Measurements from ENCODE around the gene RWDD2A. TPM values are rescaled to one million over a fixed set of nuclear protein-coding genes. Genes with fewer than 3 reads are reported as not detected.

The RWDD2A gene
- total and polyA plus RNA-seq, 9 of the 15 experiments (the other 6 are each of a cell fraction or from before 2014, with no cell fraction given), result 1.6 to 4.7 (median 2.1) TPM

GRCh38 chr6:83221889-83222479, 28.8 kb downstream of the RWDD2A start:
- CTCF ChIA-PET (ENCODE audit: low intra/inter-chr PET ratio), result interaction anchor here (0.5 to 2.9 kb wide), 8 partner anchors 14 to 1398 kb away, joined by 3 to 29 read pairs (median 3); partner anchors contain the start of gene PRSS35
- no peaks in the 10 kb centered on the region for H3K9me1 ChIP-seq (ENCODE audit: control insufficient read depth, insufficient read depth, low read length)
- in situ Hi-C loops (cut with MboI), result loop anchor here (5.0 kb wide), 2 partner anchors 155 to 295 kb away; partner anchors contain the start of genes DOP1A and UBE3D
- H3K27ac ChIP-seq (ENCODE audit: extremely low read depth, low read depth, low read length), result no peak overlapping the region
- peak in 2 of 4 experiments; percentile 21 to 48 for DNase-seq (ENCODE audit: extremely low read depth in 1 of 4, low spot score in 3 of 4)
- no peak overlapping the region for H3K9ac ChIP-seq (ENCODE audit: insufficient read depth in 1 of 2, low read depth in 2 of 2, low read length in 2 of 2)
- no peaks in the 10 kb centered on the region for H4K20me1 ChIP-seq (replicated peaks; ENCODE audit: control insufficient read depth, insufficient read depth, low read length)
- POLR2A ChIA-PET, result interaction anchor here (0.6 kb wide), 1 partner anchor 293 kb away, joined by 3 read pairs; no protein-coding TSS in a partner anchor
- no peaks in the 10 kb centered on the region for H3K36me3 ChIP-seq (ENCODE audit: control insufficient read depth, insufficient read depth, low read length)
- FAIRE-seq, result peak; percentile 81
- intact Hi-C loops (cut with micrococcal nuclease), result loop anchor here (1.0 to 5.0 kb wide), 3 partner anchors 197 to 370 kb away; no protein-coding TSS in a partner anchor
- no peaks in the 10 kb centered on the region for H3K27me3 ChIP-seq (ENCODE audit: control insufficient read depth in 2 of 2, insufficient read depth in 2 of 2, low read length in 2 of 2)
- no TSS peak for BruUV-seq (replicated peaks)
- no peak overlapping the region for H3K4me2 ChIP-seq (ENCODE audit: insufficient read depth, low read length)
- H3K79me2 ChIP-seq (ENCODE audit: control insufficient read depth, insufficient read depth, low read length), result no peaks in the 10 kb centered on the region
- H3K4me3 ChIP-seq, result no peak overlapping the region
- H2AFZ ChIP-seq (ENCODE audit: low read depth, low read length), result no peak overlapping the region
- H3K4me1 ChIP-seq (replicated peaks in 1 of 2; ENCODE audit: control insufficient read depth in 2 of 2, insufficient read depth in 2 of 2, low read length in 2 of 2), result no peaks in the 10 kb centered on the region
- peak; percentile 64; the same call in 2 of the 3 replicates for ATAC-seq
- H3K9me3 ChIP-seq (replicated peaks; ENCODE audit: control insufficient read depth, insufficient read depth, low read depth, low read length), result no peaks in the 10 kb centered on the region
- WGBS (ENCODE audit: insufficient coverage, low coverage, missing lambda C conversion rate), result 47% methylated on average over 3 of the region's 3 CpGs
- TF ChIP-seq, protein P1, sequence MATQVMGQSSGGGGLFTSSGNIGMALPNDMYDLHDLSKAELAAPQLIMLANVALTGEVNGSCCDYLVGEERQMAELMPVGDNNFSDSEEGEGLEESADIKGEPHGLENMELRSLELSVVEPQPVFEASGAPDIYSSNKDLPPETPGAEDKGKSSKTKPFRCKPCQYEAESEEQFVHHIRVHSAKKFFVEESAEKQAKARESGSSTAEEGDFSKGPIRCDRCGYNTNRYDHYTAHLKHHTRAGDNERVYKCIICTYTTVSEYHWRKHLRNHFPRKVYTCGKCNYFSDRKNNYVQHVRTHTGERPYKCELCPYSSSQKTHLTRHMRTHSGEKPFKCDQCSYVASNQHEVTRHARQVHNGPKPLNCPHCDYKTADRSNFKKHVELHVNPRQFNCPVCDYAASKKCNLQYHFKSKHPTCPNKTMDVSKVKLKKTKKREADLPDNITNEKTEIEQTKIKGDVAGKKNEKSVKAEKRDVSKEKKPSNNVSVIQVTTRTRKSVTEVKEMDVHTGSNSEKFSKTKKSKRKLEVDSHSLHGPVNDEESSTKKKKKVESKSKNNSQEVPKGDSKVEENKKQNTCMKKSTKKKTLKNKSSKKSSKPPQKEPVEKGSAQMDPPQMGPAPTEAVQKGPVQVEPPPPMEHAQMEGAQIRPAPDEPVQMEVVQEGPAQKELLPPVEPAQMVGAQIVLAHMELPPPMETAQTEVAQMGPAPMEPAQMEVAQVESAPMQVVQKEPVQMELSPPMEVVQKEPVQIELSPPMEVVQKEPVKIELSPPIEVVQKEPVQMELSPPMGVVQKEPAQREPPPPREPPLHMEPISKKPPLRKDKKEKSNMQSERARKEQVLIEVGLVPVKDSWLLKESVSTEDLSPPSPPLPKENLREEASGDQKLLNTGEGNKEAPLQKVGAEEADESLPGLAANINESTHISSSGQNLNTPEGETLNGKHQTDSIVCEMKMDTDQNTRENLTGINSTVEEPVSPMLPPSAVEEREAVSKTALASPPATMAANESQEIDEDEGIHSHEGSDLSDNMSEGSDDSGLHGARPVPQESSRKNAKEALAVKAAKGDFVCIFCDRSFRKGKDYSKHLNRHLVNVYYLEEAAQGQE (IDR thresholded peaks at IDR 0.05; ENCODE audit: borderline replicate concordance), result peak; percentile 65
- TF ChIP-seq, protein P1 (CRISPR knock-in tag; IDR thresholded peaks at IDR 0.05; ENCODE audit: low read depth), result no peak
- TF ChIP-seq, protein P2, sequence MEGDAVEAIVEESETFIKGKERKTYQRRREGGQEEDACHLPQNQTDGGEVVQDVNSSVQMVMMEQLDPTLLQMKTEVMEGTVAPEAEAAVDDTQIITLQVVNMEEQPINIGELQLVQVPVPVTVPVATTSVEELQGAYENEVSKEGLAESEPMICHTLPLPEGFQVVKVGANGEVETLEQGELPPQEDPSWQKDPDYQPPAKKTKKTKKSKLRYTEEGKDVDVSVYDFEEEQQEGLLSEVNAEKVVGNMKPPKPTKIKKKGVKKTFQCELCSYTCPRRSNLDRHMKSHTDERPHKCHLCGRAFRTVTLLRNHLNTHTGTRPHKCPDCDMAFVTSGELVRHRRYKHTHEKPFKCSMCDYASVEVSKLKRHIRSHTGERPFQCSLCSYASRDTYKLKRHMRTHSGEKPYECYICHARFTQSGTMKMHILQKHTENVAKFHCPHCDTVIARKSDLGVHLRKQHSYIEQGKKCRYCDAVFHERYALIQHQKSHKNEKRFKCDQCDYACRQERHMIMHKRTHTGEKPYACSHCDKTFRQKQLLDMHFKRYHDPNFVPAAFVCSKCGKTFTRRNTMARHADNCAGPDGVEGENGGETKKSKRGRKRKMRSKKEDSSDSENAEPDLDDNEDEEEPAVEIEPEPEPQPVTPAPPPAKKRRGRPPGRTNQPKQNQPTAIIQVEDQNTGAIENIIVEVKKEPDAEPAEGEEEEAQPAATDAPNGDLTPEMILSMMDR (IDR thresholded peaks at IDR 0.05 in 2 of 3, conservative IDR thresholded peaks at IDR 0.05 in 1 of 3; ENCODE audit: insufficient read depth in 2 of 3, low read depth in 1 of 3, low read length in 3 of 3), result peak; percentile 33 to 75 (median 45); a peak in 3 of 6 replicates
- no peak for TF ChIP-seq ZBTB12 (CRISPR knock-in tag; IDR thresholded peaks at IDR 0.05)
- TF ChIP-seq ZKSCAN8 (CRISPR knock-in tag; IDR thresholded peaks at IDR 0.05), result no peak
- TF ChIP-seq, protein P3, sequence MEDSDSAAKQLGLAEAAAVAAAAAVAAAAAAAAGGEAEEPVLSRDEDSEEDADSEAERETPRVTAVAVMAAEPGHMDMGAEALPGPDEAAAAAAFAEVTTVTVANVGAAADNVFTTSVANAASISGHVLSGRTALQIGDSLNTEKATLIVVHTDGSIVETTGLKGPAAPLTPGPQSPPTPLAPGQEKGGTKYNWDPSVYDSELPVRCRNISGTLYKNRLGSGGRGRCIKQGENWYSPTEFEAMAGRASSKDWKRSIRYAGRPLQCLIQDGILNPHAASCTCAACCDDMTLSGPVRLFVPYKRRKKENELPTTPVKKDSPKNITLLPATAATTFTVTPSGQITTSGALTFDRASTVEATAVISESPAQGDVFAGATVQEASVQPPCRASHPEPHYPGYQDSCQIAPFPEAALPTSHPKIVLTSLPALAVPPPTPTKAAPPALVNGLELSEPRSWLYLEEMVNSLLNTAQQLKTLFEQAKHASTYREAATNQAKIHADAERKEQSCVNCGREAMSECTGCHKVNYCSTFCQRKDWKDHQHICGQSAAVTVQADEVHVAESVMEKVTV (CRISPR knock-in tag; IDR thresholded peaks at IDR 0.05), result peak; percentile 65
- no peak for TF ChIP-seq BACH1 (tag; IDR thresholded peaks at IDR 0.05)

All from K562 (cell line).